GM19351 (cell line): ENCODE results near the gene IL3RA.
A peak's percentile ranks its signal among the peaks of the same experiment; 100 is the strongest.

Experiments
- ATAC-seq: cut with Tn5 transposase; IDR thresholded peaks from one replicate; pipeline ENCODE4 v1.9.1; 2021; ENCODE audit warnings: mild to moderate bottlenecking, moderate library complexity; ENCODE audit not compliant: unreplicated experiment

Gene IL3RA

DNA sequence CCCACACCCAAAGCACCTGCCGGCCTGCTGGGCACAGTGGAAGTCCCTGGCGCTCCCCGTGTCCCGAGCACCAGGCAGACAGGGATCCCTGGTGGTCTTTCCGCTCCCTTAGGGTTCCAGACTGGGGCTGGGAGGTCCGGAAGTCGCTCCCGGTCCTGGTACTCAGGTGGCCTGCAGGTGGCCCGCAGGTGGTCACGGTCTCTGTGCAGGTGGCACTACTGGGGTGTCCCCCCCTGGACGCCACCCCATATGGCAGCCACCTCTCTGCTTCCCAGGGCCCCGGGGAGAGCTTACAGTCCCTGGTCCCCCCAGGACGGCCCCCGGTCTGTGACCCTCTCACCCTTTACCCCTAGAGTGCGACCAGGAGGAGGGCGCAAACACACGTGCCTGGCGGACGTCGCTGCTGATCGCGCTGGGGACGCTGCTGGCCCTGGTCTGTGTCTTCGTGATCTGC, 41.7 kb downstream of the IL3RA start:
- no peak for ATAC-seq

DNA sequence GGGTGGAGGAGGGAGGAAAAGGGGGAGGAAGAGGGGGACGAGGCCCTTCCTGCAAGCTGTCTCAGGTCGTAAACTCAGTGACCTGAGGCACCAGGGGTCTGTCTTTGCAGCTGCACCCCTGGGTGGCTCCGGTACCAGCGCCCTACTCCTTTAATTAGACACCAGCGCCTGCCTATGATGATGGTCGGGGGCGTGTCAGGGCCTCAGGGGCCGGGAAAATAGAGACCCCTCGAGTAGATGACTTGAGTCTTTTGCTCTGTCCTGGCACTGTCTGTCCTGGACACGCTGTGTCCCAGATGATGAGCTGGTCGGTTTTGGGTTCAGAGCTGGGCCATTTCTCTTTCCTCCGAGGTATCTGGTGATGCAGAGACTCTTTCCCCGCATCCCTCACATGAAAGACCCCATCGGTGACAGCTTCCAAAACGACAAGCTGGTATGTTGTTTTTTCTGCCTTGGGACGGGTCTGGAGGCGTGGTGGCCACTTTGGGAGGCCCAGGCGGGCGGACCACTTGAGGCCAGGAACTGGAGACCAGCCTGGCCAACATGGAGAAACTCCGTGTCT, 44.2 kb downstream of the IL3RA start:
- ATAC-seq: no peak

DNA sequence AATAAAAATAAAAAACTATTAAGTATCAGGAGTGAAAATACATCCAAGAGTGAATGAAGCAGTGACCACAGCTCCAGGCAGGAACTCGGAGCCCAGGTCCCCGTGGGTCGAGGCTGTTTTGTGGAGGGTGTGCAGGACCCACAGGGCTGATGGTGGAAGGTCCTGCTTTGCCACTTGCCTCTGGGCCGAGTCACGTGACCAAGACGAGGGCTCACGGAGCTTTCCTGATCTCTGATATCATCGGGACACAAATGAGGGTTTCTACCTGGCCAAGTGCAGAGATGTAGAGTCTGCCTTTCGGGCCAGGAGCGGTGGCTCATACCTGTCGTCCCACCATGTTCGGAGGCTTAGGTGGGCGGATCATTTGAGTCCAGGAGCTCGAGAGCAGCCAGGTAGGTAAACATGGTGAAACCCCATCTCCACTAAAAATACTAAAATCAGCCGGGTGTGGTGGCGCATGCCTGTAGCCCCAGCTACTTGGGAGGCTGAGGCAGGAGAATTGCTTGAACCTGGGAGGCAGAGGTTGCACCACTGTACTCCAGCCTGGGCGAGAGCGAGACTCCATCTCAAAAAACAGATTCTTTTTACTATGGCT, 48.2 kb downstream of the IL3RA start:
- no peak for ATAC-seq

DNA sequence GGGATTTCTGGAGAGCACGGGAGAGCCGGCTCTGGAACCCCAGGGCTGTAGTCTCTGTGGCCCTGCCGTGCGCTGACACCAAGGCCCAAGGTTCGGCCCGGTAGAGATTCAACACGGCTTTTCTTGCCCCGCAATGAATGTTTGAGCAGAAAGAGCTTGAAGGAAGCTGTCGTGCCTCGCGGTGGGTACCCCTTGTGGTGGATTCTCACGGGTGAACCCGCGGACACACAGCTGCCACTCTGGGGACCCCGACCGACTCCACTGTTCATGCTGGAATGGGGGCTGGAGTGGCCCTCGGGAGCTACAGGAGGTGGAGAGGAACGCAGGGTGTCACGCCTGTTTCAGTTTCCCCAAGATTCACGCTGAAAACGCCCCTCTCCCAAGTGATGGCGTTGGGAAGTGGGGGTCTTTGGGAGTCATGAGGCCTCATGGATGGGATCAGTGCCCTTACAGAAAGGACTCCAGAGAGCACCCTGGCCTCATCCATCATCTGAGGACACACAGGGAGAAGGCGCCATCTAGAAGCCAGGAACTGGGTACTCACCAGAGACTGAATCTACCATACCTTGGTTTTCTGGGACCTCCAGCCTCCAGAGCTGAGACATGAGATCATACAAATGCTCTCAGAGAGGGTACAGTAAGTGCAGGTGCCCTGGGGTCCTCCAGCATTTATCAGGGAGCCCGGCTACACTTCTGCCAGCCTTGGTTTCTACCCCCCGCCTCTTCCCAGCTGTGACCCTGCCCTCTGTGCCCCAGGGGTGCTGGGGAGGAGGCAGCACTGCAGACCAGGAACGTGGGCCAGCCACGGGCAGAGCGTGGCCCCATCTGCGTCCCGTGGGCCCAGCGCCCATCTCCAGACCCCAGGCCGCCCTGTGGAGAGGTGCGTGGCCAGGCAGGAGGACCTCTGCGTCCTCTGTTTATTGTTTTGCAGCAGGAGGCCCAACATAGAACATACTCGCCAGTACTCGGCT, 49.0 kb downstream of the IL3RA start:
- ATAC-seq: no peak

DNA sequence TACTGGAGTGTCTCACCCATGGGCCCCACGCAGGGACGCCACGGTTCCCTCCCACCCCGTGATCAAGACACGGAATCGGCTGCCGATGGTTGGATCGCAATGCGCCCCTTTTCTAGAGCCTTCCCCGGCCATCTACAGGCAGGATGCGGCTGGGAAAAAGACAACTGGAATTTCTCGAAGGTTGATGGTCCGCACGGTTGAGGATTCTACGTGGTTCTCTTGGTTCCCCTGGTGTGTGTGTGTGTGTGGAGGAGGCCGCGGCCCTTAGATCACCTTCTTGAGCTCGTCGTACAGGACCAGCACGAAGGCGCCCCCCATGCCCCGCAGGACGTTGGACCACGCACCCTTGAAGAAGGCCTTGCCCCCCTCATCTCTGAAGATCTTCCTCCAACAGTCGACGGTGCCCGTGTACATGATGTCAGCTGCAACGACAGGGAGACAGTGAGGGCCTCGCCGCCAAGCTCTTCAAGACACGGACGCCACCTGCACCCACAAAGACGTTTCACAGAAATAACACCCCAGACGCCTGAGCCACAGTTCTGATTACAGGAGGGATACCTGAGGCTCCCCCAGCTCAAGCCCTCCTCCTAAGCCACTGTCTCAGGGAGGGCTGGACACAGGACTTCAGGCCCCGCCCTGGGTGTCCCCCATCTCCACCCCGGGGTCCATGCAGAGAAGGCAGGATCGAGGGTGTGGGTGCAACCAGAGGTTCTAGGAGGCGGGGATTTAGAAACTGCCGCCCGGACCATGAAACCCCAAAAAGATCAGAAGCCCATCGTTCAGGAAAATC, 49.9 kb downstream of the IL3RA start:
- no peak for ATAC-seq

DNA sequence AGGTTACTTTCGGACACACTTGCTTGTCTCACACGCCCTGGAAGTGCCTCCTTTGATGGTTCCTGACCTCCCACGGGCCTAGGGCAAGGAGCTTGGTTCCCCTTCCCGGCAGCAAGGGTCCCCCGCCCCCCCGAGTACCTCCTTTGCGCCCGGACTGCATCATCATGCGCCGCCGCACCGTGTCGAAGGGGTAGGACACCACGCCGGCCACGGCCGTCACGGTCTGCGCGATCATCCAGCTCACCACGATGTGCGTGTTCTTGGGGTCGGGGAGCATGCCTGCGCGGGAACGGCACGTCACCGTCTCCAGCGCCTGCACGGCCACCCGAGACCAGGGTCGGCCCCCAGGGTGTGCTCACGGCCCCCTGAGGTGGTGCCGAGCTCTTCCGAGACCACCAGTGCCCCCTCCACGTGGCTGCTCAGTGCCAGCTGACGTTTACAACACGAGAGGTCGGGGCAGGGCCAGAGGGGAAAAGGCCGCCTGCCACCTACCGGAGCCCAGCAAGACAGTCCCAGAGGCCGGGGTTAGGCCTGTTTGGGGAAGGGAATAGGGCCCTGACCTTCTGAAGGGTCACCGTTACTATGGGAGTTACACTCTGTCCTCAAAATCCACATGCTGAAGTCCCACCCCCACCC, 50.7 kb downstream of the IL3RA start:
- no peak for ATAC-seq

DNA sequence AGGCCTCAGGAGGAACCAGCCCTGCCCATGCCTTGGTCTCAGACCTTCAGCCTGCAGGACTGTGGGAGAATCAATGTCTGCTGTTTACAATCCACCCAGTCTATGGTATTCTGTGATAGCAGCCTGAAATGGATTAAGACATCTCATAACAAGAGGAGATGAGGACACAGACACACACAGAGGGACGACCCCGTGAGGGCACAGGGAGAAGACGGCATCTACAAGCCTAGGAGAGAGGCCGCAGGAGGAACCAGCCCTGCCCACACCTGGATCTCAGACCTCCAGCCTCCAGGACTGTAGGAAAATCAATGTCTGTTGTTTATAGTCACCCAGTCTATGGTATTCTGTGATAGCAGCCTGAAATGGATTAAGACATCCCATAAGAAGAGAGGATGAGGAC, 52.1 kb downstream of the IL3RA start:
- ATAC-seq: no peak

DNA sequence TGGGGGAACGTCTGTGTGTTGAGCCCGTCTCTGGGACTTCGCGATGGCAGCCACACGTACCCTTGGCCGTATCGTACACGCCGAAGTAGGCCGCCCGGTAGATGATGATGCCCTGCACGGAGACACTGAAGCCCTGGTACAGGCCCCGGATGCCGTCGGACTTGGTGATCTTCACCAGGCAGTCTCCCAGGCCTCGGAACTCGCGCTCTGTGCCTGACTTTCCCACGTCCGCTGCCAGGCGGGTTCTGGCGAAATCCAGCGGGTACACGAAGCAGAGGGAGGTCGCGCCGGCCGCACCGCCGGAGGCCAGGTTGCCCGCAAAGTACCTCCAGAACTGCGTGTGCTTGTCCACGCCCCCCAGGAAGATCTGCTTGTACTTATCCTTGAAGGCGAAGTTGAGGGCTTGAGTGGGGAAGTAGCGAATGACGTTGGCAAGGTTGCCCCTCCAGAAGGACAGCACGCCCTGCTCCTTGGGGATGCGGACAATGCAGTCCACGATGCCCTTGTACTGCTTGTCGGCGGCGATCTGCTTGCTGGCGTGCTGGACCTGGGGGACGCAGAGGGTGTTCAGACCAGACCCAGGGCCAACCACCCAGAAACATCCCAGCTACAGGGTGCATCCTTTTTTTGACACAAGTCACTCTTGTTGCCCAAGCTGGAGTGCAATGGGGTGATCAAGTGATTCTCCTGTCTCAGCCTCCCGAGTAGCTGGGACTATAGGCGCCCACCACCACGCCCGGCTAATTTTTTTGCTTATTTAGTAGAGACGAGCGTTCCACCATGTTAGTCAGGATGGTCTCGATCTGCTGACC, 52.8 kb downstream of the IL3RA start:
- ATAC-seq: no peak

DNA sequence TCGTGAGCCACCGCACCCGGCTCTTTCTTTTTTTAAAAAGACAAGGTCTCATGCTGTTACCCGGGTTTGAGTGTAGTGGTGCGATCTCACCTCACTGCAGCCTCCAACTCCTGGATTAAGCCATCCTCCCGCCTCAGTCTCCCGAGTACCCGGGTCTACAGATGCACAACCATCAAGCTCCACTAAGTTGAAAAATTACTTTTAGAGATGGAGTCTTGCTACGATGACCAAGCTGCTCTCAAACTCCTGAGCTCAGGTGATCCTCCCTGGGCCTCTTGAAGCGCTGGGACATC, 53.4 kb downstream of the IL3RA start:
- ATAC-seq: no peak

DNA sequence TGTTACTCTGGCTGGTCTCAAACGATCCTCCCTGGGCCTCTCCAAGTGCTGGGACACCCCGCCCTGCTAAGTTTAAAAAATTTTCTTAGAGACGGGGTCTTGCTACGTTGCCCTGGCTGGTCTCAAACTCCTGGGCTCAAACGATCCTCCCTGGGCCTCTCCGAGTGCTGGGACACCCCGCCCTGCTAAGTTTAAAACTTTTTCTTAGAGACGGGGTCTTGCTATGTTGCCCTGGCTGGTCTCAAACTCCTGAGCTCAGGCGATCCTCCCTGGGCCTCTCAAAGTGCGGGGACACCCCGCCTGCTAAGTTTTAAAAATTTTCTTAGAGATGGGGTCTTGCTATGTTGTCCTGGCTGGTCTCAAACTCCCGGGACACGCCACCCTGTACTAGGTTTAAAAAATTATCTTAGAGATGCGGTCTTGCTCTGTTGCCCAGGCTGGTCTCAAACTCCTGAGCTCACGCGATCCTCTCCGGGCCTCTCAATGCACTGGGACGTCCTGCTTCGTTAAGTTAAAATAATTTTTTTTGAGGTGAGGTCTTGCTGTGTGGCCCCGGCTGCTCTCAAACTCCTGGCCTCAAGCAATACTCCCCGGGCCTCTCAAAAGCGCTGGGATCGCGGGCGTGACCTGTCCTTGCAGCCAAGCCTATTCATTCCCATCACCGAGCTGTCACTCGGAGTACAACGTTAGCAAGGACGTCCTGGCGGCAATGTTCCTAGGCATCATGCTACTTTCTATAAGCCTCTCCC, 54.2 kb downstream of the IL3RA start:
- ATAC-seq: no peak

DNA sequence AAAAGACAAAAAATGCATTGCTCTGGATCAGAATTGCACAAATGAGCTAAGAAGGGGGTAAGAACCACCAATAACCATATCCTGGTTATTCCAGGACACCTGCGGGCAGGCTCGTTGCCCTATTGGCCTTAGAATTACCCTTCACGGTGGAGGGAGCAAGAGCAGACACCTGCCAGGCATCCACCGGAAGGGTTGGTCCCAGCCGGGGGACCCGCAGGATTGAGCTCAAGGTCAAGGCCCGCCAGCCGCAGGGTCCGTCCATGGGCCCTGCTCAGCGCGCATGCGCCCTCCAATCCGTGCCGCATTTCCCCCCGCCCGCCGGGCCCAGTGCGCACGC, 54.8 kb downstream of the IL3RA start:
- no peak for ATAC-seq

DNA sequence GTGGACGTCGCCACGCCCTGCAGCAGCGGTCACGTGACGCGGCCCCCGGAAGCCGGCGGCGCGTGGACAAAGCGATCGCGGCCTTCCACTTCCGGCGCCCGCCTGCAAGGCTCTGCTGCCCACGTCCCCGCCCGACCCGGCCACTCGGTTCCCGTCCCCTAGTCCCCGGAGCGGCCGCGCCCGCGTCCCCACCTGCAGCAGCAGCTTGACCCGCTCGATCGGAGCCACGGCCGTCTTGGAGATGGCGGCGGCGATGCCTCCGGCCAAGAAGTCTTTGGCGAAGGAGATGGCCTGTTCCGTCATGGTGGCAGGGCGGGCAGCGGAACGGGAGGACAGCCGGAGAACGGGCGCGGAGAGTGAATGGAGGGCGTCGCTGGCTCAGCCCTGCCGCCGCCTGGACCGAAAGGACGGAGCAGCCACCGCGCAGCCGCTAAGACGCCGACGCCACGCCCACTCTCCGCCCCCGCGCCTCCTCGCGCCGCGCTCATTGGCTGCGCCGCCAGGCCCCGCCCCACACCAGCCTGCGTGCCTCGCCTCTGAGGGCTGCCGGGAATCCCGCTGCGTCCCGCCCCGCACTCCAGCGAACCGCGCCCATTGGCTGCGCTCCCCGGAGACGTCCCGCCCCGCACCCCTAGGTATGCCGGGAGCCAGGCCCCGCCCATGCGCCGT, 55.3 kb downstream of the IL3RA start, which contains the start of gene SLC25A6:
Gene SLC25A6 (minus strand): TSS at position 407 of the 669 bp plus-strand sequence. CDS start 104 bp downstream, at position 303.
- ATAC-seq: peak; percentile 93

DNA sequence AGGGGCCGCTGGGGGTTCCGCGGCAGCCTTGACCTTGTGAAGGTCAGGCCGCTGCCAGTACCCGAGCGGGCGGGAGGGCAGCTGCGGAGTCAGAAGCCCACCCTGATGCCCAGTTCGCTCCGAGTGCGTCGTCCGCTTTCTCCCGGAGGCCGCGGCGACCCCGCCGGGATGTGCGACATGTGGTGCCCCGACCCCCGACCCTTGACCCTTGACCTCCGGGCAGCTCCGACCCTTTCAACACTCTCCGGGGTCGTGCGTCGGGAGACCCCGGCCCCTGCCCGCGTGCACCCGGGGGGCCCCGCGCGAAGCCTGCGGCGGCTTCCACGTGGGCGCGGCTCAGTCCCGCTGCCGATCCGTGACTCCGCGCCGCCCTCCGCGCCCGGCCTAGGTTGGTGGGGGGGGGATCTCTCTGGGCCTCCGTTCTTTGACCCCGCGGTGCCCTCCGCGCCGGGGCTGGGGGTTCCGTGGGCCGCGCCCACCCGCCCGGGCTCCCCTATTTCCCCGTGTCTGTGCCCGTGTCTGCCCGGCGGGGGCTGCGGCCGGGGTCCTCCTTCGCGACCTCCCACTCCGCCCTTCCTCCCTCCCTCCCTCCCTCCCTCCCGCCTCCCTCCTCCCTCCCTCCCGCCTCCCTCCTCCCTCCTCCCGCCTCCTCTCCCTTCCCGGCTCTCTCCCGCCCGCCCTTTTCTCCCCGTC, 55.9 kb downstream of the IL3RA start:
- ATAC-seq: peak; percentile 32

DNA sequence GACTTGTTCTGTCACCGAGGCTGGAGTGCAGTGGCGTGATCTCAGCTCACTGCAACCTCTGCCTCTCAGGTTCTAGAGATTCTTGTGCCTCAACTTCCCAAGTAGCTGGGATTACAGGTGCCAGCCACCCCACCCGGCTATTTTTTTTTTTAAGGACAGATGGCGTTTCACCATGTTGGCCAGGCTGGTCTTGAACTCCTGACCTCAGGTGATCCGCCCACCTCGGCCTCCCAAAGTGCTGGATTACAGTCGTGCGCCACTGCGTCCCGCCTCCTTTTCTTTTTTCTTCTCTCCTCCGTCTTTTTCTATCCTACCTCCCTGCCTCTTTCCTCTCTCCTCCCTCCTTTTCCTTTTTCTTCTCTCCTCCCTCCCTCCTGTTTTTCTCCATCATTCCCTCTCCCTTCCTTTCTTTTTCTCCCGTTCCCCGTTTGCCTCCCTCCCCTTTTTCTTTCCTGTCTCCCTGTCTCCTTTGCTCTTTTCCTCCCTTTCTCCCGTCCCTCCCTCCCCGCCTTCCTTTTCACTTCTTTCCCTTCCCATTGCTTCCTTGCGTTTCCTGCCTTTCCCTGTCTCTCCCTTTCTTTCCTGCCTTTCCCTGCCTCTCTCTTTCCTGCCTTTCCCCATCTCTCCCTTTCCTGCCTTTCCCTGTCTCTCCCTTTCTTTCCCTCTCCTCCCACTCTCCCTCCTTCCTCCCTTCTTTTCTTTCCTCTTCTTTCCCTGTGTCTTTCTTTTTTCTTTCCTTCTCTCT, 57.5 kb downstream of the IL3RA start:
- ATAC-seq: no peak

DNA sequence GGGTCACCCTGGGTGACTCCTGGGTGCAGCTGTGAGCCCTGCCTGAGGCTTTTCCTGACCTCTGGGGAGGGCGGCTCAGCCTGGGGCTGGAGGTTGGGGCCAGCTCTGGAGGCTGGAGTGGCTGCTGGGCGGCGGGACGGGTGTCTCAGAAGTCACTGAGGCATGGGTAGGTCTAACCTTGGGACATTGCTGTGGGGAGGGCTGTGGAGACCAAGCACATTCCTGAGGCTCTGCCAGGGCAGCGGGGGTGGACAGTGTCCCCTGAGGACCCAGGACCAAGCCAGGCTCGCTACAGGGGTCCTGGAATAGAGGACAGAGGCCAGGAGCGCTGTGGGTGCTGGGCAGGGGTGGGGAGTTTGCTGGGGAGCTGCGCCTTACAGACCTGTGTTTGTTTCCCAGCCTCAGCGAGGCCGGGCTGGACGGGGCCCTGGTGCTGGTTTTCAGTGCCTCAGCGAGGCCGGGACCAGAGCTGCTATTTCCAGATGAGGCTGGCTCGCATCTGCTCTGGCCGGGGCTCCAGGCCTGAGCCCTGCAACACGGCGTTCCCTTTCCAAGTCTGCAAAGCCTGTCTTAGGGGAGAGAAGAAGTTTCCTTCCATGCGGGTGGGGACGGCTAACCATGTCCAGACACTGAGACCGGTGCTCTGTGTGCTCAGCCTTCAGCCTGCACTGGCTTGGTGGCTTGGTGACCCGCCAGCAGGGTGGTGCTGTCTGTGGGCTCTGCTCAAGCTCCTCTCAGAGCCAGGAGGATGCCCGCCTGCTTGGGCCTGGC, 58.3 kb downstream of the IL3RA start:
- no peak for ATAC-seq

DNA sequence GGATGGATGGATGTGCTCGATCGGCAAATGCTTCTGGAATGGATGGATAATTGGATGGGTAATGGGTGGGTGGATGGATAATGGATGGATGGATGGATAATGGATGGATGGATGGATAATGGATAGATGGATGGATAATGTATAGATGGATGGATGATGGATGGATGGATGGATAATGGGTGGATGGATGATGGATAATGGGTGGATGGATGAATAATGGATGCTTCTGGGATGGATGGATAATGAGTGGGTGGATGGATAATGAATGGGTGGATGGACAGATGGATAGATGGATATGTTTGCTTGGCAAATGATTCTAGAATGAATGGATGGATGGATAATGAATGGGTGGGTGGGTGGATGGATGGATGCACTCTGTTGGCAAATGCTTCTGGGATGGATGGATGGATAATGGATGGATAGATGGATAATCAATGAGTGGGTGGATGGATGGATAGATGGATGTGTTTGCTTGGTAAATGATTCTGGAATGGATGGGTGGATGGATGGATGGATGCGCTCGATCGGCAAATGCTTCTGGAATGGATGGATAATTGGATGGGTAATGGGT, 59.1 kb downstream of the IL3RA start:
- no peak for ATAC-seq
